Stimulated activated CD4-positive, alpha-beta T cell treated with anti-CD3 and anti-CD28 coated beads, Interleukin-2, amount 100 ng/mL, for 48 hours (primary cell): ENCODE measurements around the gene NMNAT3.
"Not testable (repeated sequence)": the region's sequence is repeated elsewhere in the genome, so short reads cannot be mapped to it uniquely, and the experiment has no call there.

Experiments used
- DNase-seq, 2 donors: peaks; one replicate each; pipeline ENCODE4 v3.0.0-alpha.2; 2020

The NMNAT3 gene

GRCh38 chr3:139633511-139633910 is 44.3 kb downstream of the NMNAT3 start:
- no peak for DNase-seq

- no peak for DNase-seq
These were observed 47.2 kb downstream of the NMNAT3 start for GRCh38 chr3:139630542-139630941.

- DNase-seq = no peak
These were observed 48.7 kb downstream of the NMNAT3 start for GRCh38 chr3:139629033-139629432.

DNA sequence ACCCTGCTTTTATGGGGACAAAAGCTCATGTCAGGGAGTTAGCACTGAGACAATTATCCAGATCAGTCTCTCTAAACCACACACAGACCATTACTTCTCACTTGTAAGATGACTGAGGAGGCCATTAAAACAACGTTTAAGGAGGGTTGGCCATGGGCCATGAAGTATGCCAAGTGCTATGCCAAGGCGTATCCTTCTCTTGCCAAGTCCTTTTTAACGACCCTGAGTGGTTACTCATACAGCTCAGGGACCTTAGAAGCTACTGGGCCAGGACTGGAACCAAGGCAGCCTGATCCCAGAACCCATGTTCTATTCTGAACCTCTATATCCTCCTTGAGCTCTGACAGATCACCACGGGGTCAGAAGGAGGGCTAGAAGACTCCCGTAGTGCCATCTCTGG is 50.0 kb downstream of the NMNAT3 start:
- no peak for DNase-seq

GRCh38 chr3:139620438-139620837 is 57.3 kb downstream of the NMNAT3 start:
- no peak for DNase-seq

DNA sequence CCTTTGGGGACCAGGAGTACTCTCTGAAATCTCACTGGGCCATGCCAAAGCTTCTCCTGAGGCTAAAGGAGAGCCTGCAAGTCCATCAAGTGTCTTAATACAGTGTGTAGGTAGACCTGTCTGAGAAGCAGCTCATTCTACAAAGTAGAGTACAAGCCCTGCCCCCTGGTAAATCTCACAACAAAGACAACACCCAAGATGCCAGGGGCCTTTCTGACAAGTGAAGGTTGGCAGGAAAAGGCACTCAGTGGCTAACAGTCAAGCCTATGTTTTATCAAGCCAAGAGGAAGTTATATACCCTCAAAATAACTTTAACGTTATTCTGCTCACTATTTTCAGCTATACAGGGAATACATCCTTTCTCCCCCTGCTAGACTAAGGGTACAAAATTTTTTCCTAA is 58.3 kb downstream of the NMNAT3 start:
- no peak for DNase-seq

DNA sequence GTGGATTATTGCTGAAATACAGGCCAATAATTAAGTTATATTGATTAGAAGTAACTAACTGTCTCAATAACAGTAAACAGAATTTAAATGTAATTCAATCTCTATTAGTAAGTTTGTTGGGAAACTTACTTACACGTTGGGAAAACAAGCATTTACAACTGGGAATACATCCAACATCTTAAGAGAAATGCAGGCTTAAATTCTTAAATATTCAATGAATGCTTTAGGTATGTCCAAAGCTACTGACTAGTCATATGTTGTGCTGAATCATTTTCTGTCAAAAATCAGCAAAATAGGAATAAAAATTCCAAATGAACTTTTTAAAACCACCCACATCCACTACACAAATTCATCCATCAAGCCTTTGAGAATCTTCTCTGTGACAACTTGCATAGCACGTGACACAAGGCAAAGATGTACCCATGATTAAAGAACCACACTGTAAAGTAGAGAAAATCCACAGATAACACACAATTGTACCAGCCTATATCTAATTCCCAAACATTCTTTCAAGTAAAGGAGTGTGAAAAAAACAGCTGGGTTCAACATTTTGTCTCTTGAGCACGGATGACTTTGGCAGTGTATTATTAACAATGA is 60.0 kb downstream of the NMNAT3 start:
- DNase-seq = no peak

GRCh38 chr3:139611528-139611927 is 66.2 kb downstream of the NMNAT3 start:
- DNase-seq = no peak

DNA sequence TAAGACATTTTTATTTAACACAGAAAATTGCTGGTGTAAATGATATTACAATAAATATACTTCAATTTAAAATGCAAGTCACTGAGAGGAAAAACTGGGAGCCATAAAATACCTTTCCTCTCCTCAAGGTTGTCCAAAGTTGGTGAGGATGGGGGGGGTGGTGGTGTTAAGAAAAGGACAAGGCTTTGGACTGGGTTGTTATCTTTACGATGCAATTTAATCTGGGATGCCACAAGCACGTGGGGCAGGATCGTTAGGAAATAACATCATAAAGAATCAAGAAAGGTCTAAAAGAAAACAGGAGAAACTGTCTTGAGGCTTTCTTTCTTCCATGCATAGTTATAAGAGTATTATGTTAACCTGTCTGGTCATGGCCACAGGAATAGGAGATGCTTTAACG is 66.9 kb downstream of the NMNAT3 start:
- DNase-seq = no peak

DNA sequence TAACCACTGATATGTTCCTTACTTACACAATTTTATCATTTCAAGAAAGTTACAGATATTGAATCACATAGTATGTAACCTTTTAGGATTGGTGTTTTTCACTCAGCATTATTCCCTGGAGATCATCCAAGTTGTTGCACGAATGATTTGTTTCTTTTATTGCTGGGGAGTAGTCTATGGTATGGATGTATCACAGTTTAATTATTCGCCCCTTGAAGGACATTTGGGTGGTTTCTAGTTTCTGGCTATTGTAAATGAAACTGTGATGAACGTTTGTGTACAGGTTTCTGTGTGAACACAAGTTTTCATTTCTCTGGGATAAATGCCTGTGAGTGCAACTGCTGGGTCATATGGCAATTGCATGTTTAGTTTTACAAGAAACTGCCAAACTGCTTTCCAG is 68.8 kb downstream of the NMNAT3 start:
- no peak for DNase-seq

GRCh38 chr3:139608108-139608380 is 69.7 kb downstream of the NMNAT3 start:
- DNase-seq = no peak

GRCh38 chr3:139607257-139608107 is 70.3 kb downstream of the NMNAT3 start:
- DNase-seq = no peak

DNA sequence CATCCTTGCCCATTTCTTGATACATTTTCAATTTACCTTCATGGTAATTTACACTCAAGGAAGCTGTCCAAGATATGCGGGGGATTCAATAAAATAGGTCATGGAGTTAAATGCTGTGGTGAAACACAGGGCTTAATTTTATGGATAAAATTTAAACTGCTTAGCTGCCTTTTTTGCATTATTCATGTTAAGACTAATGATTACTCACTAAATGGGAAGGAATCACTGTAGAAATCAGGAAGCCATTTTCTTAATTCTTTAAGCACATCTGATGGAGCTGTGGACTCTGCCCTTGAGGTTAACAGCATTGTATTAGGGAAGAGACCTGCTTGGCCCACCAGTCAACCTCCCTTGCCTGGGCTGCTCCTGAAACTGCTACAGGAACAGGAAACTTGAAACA is 75.8 kb downstream of the NMNAT3 start:
- no peak for DNase-seq

GRCh38 chr3:139601191-139601961 is 76.4 kb downstream of the NMNAT3 start:
- no peak for DNase-seq

- DNase-seq = no peak
These were observed 79.8 kb downstream of the NMNAT3 start for GRCh38 chr3:139597947-139598346.

- not testable (repeated sequence) for DNase-seq
These were observed 86.6 kb downstream of the NMNAT3 start for GRCh38 chr3:139591186-139591585.

DNA sequence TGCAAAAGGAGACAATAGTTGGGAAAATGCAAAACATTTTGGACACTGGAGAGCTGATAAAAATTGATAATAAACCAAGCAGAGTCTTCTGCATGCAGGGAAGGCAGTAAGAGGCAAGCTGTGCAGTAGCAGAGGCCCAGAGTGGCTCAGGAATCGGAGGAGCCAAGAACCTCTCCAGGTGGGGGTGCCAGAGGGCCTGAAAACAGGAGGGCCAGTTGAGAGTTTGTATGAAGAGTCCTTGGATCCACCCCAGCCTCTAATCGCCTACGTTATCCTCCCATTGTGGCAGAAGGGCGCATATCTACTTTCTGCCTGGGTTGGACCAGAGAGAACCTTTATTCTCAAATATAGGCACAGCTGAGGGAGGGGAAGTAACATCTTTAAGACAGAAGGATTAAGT is 89.3 kb downstream of the NMNAT3 start:
- DNase-seq = no peak

DNA sequence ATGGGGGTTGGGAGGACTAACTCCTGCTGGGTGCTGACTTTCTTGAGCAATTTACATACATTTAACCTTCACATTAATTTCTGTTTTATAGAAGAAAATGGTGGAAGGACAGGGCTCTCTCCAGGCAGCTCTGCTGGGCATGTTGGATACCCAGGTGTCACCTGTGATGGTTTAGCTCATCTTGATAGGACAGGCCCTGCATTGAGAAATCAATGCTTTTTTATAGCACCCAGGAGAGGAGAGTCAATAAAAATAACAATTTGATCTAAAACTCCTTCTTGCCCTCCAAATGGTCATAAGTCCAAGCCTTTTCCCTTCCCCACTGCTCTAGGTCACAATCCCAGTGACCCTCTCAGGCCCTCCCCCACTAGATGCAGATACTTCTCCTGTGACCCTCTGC is 90.0 kb downstream of the NMNAT3 start:
- no peak for DNase-seq

- no peak for DNase-seq
These were observed 91.3 kb downstream of the NMNAT3 start for GRCh38 chr3:139586420-139587017.

DNA sequence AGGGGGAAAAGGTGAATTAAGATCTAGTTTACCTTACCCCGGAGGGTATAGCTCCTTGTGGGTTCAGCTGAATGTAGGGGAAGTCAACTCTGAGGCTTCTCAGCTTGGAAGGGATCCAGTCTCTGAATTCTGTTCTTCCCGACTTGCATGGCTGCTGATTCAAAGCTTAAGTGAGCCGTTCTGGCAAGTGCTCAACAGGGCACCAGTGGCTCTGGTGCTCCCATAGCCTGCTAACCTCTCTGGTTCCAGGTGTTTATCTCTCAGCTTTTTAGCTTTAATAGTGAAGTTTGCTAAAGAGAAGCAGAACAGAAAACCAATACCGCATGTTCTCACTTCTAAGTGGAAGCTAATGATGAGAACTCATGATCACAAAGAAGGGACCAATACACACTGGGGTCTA is 92.0 kb downstream of the NMNAT3 start:
- no peak for DNase-seq

DNA sequence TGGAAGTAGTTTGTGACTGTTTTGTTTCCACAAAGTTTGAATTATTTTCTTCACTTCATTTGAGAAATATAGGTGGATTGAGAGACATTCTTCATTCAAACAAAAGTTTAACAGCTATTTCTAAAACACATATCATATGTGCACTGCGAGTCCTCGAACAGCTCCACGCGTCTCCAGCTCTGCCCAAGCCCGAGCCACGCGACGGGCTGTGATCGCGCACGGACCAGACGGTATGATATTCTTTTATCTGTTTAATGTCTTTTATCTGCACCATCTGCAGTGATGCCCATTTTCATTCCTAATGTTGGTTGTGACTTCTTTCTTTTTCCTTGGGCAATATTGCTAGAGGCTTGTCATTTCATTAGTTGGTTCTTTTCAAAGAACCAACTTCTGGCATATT is 94.1 kb downstream of the NMNAT3 start:
- not testable (repeated sequence) for DNase-seq

DNA sequence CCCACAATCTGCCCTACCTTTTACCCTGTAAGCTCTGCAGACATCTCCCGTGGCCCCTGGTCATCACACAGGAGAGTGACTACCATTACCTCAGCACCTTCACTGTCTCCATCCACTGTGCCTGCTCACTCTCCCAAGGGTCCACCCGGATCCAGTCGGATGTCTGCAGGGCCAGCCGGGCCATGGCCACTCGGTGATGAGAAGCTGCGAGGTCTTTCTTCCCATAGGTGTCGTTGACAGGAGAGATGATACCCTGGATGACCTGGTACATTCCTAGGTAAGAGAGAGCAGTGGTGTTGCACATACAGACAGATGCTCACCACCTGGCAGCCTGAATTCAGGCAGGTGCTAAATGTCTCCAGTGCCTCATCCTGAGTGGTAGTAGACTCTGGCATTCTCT is 99.0 kb downstream of the NMNAT3 start:
- DNase-seq = no peak

GRCh38 chr3:139577909-139578308 is 99.9 kb downstream of the NMNAT3 start:
- no peak for DNase-seq

GRCh38 chr3:139577346-139577745 is 100.4 kb downstream of the NMNAT3 start:
- DNase-seq = no peak
